Breast epithelium (tissue), 4 donors: ENCODE measurements around the gene PRRT1. TPM values are rescaled to one million over a fixed set of nuclear protein-coding genes. Genes with fewer than 3 reads are reported as not detected.

ENCODE experiments used
- DNase-seq, 2 donors: peaks; one replicate each; pipeline ENCODE4 v3.0.0-alpha.2; 2019; ENCODE audit warnings: low spot score in 2 of 2
- H3K27ac ChIP-seq, 2 donors: fragments of 200-600 bp; sonication (generic) in 1 of 2; one replicate each; pipeline ENCODE4 v1.5.1; 2016 to 2019; ENCODE audit warnings: mild to moderate bottlenecking in 1 of 2
- H3K27me3 ChIP-seq, 2 donors: fragments of 200-600 bp; sonication (generic) in 1 of 2; one replicate each; pipeline versions ENCODE4 v1.5.1 to v1.6.0; 2017 to 2019; ENCODE audit warnings: control low read depth in 1 of 2, mild to moderate bottlenecking in 1 of 2
- H3K36me3 ChIP-seq: fragments of 200-600 bp; one replicate; pipeline ENCODE4 v1.5.1; 2019
- H3K4me1 ChIP-seq, 2 donors: fragments of 200-600 bp; sonication (generic); one replicate each; pipeline ENCODE4 v1.5.1; 2016 to 2019; ENCODE audit warnings: control low read depth in 1 of 2
- H3K4me3 ChIP-seq, 3 donors: fragments of 200-600 bp; sonication (generic); 1 replicate in 2 of 3; 2 replicates in 1 of 3; pipeline ENCODE4 v1.5.1; 2016 to 2019; ENCODE audit warnings: mild to moderate bottlenecking in 3 of 3, moderate library complexity in 2 of 3
- H3K9me3 ChIP-seq, 2 donors: fragments of 200-600 bp; sonication (generic) in 1 of 2; one replicate each; pipeline ENCODE4 v1.5.1; 2016 to 2019; ENCODE audit warnings: control low read depth in 1 of 2
- CTCF ChIP-seq, 3 donors: fragments of 450-650 bp; IDR thresholded peaks; one replicate each; pipeline ENCODE4 v1.5.1; 2016 to 2017; ENCODE audit warnings: antibody characterized with exemption in 3 of 3, mild to moderate bottlenecking in 3 of 3, moderate library complexity in 3 of 3
- POLR2A ChIP-seq: fragments of 450-650 bp; IDR thresholded peaks from one replicate; pipeline ENCODE4 v1.6.1; 2016; ENCODE audit warnings: antibody characterized with exemption, mild to moderate bottlenecking, moderate library complexity
- POLR2AphosphoS5 ChIP-seq, 3 donors: sonication (generic); formaldehyde crosslinking; IDR thresholded peaks; one replicate each; pipeline ENCODE4 v1.6.1; 2017; ENCODE audit warnings: antibody characterized with exemption in 3 of 3
- intact Hi-C: fragments of 100-400 bp; cut with DNase I; formaldehyde crosslinking; loops from one replicate; pipeline ENCODE4 v1.15.1; 2023; ENCODE audit warnings: low total_unique reads
- total RNA-seq, 3 donors: library from RNA; depleted of rRNA; stranded (reverse); fragments of >200 nt; gene quantifications; one replicate each; pipeline ENCODE4 v1.1.0, GENCODE V29; 2016

The PRRT1 gene
- total RNA-seq, 3 donors from 2014 or later = 0.48 to 2.8 (median 1.3) TPM

- DNase-seq = peak; percentile 97 to 100
- peak within 1 kb of the TSS; percentile 90 to 95 (median 91) for H3K4me3 ChIP-seq
- no peaks in the 10 kb centered on the region for H3K9me3 ChIP-seq
- H3K27ac ChIP-seq = peak within 1 kb of the TSS; percentile 93
- TF ChIP-seq CTCF (IDR thresholded peaks at IDR 0.05) (no peak), POLR2A (peak; percentile 72), POLR2AphosphoS5 (IDR thresholded peaks at IDR 0.05) (peak; percentile 54 to 73 (median 71))
- peaks cover 6% of the 10 kb centered on the region for H3K36me3 ChIP-seq
- H3K27me3 ChIP-seq = no peaks in the 10 kb centered on the region
- intact Hi-C loops = no loop called here
- H3K4me1 ChIP-seq = peaks cover 7 to 21% of the 10 kb centered on the region in 2 donors
Measured at GRCh38 chr6:32127717-32128592, 23.8 kb downstream of the PRRT1 start, which contains the start of gene ATF6B. TSS of gene ATF6B (minus strand) at chr6:32128246. CDS start at chr6:32128207, 39 bp downstream.

DNA sequence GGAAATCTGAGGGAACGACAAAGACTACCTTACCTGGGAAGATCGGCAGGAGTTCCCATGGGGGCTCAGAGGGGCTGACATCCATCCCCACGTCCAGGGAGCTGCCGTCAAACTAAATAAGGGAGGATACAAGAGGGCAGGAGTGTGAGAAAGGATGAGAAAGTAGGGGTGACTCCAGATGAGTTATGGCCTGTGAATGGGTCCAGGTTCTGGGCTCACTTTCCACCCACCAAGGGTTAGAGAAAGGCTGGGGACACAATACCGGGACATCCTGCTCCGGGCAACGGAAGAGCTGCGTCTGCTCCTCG, 24.4 kb downstream of the PRRT1 start:
- Histone ChIP-seq H3K4me1 (peaks cover 7 to 21% of the 10 kb centered on the region in 2 donors), H3K36me3 (peaks cover 6% of the 10 kb centered on the region), H3K4me3 (peak overlapping the region; percentile 90 to 95 (median 91)), H3K9me3 (no peaks in the 10 kb centered on the region), H3K27me3 (no peaks in the 10 kb centered on the region), H3K27ac (peak overlapping the region; percentile 88 to 93)
- DNase-seq = no peak
- intact Hi-C loops = no loop called here
- TF ChIP-seq CTCF (IDR thresholded peaks at IDR 0.05) (no peak), POLR2A (no peak), POLR2AphosphoS5 (IDR thresholded peaks at IDR 0.05) (no peak)

GRCh38 chr6:32126880-32127279, 24.9 kb downstream of the PRRT1 start:
- peak overlapping the region; percentile 90 to 95 (median 91) for H3K4me3 ChIP-seq
- DNase-seq = no peak
- intact Hi-C loops = no loop called here
- H3K27me3 ChIP-seq = no peaks in the 10 kb centered on the region
- no peaks in the 10 kb centered on the region for H3K9me3 ChIP-seq
- H3K36me3 ChIP-seq = peaks cover 6% of the 10 kb centered on the region
- TF ChIP-seq POLR2AphosphoS5 (IDR thresholded peaks at IDR 0.05) = no peak
- TF ChIP-seq POLR2A = no peak
- no peak for TF ChIP-seq CTCF (IDR thresholded peaks at IDR 0.05)
- H3K27ac ChIP-seq = no peak overlapping the region
- H3K4me1 ChIP-seq = peaks cover 7 to 21% of the 10 kb centered on the region in 2 donors

DNA sequence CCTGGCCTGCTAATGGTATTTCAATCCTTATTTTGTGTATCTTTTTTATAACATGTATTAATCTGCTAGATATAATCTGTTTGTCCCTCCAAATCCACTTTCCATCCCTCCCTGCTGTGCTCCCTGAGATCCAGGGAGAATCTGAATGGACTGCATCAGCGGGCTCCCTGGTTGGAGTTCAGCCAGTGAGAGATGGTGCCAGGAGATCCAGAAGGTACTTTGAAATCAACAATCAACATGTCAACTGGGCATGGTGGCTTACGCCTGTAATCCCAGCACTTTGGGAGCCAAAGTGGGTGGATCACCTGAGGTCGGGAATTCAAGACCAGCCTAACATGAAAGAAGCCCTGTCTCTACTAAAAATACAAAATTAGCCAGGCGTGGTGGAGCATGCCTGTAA, 28.1 kb downstream of the PRRT1 start:
- Histone ChIP-seq H3K4me1 (peaks cover 6 to 17% of the 10 kb centered on the region in 2 donors), H3K36me3 (peaks cover 13% of the 10 kb centered on the region), H3K4me3 (no peak overlapping the region), H3K27me3 (no peaks in the 10 kb centered on the region), H3K9me3 (no peaks in the 10 kb centered on the region), H3K27ac (no peak overlapping the region)
- DNase-seq = no peak
- intact Hi-C loops = loop anchor here (1.0 kb wide), 1 partner anchor 47 kb away; no protein-coding TSS in a partner anchor
- no peak for TF ChIP-seq POLR2A
- no peak for TF ChIP-seq CTCF (IDR thresholded peaks at IDR 0.05)
- no peak for TF ChIP-seq POLR2AphosphoS5 (IDR thresholded peaks at IDR 0.05)

- TF ChIP-seq CTCF (IDR thresholded peaks at IDR 0.05) = no peak
- no peak for TF ChIP-seq POLR2AphosphoS5 (IDR thresholded peaks at IDR 0.05)
- no peak for TF ChIP-seq POLR2A
- H3K4me1 ChIP-seq = peaks cover 0 to 4% of the 10 kb centered on the region in 2 donors
- intact Hi-C loops = no loop called here
- H3K36me3 ChIP-seq = peaks cover 14% of the 10 kb centered on the region
- no peaks in the 10 kb centered on the region for H3K27me3 ChIP-seq
- DNase-seq = no peak
- no peak overlapping the region for H3K4me3 ChIP-seq
- no peaks in the 10 kb centered on the region for H3K9me3 ChIP-seq
- no peak overlapping the region for H3K27ac ChIP-seq
Measured at GRCh38 chr6:32120573-32121059, 31.1 kb downstream of the PRRT1 start.
